ACHN (cell line): ENCODE results near the gene POLD2.

ENCODE experiments used
- DNase-seq: peaks from one replicate; pipeline ENCODE4 v3.0.0-alpha.2; 2015
- in situ Hi-C: cut with HindIII; loops from 2 replicates; pipeline ENCODE4 v1.10.0; 2017; ENCODE audit warnings: low sequenced_read_pairs, low pct_ligation_motif_present, low pct_unique_long_range_greater_than_20kb

Gene POLD2

DNA sequence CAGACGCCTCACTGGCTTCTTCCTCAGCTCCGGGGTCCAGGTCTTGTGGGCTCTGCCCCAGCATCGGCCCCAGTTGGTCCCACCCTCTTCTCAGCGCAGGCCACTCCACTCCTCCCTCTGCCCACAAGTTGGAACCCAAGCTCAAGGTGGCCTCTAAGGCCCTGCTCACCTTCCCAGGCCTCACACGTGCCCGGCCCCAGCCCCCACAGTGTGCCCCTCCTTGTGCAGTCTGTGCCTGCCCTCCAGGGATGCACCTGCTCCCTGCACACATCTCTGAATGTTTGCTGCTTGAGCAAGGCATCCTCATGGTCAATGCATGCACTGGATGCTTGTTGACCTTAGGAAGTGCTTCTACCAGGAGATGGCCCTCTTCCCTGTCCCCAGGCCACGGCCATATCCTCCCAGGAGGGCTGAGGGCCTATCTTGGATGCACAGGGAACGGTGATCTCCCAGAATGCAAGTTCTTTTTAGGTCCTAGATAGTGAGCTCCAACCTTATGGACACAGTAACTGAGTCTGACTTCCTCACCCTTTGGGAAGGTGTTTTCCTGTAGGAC, 26.9 kb downstream of the POLD2 start:
- DNase-seq, result no peak
- in situ Hi-C loops, result loop anchor here (25.0 kb wide), 1 partner anchor 116 kb away; the partner anchor contains the start of gene YKT6

DNA sequence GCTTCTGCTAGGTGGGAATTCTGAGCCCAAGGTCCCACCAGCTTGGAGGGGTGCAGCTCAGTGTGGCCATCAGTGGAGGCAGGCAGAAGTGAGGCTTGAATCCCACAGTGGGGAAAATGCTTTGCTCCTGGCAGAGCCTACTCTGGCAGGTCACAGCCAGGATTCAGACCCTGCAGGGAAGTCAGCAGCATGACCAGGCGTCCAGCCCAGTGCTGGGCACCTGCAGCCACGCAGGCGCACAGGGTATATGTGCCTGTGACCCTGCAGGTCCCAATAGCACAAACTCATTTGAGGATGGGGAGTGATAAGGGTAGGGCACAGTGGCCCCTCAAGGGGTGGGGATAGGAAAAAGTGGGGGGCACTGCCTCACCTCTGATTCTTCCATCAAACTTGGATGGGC, 27.6 kb downstream of the POLD2 start:
- DNase-seq, result no peak
- in situ Hi-C loops, result loop anchor here (25.0 kb wide), 1 partner anchor 117 kb away; the partner anchor contains the start of gene YKT6

DNA sequence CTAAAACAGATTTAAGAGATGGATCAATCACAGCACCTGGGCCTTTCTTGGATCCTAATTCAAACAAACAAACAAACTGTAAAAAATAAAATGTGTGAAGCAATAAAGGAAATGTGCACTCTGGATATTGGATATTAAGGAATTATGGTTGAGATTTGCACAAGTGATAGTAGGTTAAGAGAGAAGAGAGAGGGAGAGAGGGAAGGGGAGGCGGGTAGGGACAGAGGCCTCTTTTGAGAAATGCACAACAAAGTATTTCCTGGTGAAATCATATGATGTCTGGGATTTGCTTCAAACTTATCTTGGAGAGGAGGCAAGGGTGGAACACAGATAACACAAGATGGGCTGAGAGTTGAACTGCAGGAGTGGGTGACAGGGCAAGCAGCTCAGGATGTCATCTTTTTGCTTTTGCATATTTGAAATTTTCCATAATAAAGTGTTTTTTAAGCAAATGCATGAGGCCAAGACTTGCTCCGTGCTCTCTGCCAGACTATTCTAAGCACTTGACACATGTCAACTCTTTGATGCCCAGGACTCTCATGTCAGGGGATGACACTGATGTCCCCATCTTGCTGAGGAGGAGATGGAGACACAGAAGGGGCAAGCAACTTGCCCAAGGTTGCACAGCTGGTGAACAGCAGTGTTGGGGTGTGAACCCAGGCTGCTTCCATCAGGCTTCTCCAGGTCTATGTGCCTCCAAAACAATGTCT, 28.3 kb downstream of the POLD2 start:
- no peak for DNase-seq
- in situ Hi-C loops, result loop anchor here (25.0 kb wide), 1 partner anchor 117 kb away; the partner anchor contains the start of gene YKT6

- no peak for DNase-seq
- in situ Hi-C loops, result loop anchor here (25.0 kb wide), 1 partner anchor 118 kb away; the partner anchor contains the start of gene YKT6
Measured at GRCh38 chr7:44094365-44094764, 29.0 kb downstream of the POLD2 start.

DNA sequence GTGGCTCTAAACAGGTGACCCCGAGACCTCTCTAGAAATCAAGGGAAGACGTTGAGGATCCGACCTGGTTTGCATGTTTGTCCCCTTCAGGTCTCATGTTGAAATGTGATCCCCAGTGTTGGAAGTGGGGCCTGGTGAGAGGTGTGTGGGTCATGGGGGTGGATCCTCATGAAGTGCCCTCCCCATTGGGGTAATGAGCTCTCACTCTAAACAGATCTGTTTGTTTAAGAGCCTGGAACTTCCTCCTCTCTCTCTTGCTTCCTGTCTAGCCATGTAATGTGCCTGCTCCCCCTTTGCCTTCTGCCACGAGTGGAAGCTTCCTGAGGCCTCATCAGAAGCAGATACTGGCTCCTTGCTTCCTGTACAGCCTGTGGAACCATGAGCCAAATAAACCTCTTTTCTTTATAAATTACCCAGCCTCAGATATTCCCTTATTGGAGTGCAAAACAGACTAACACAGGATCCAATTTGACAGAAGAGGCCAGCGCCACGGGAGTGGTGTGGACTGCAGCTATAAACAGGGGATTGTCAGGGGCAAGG, 30.2 kb downstream of the POLD2 start:
- in situ Hi-C loops, result loop anchor here (25.0 kb wide), 1 partner anchor 119 kb away; the partner anchor contains the start of gene YKT6
- DNase-seq, result no peak

DNA sequence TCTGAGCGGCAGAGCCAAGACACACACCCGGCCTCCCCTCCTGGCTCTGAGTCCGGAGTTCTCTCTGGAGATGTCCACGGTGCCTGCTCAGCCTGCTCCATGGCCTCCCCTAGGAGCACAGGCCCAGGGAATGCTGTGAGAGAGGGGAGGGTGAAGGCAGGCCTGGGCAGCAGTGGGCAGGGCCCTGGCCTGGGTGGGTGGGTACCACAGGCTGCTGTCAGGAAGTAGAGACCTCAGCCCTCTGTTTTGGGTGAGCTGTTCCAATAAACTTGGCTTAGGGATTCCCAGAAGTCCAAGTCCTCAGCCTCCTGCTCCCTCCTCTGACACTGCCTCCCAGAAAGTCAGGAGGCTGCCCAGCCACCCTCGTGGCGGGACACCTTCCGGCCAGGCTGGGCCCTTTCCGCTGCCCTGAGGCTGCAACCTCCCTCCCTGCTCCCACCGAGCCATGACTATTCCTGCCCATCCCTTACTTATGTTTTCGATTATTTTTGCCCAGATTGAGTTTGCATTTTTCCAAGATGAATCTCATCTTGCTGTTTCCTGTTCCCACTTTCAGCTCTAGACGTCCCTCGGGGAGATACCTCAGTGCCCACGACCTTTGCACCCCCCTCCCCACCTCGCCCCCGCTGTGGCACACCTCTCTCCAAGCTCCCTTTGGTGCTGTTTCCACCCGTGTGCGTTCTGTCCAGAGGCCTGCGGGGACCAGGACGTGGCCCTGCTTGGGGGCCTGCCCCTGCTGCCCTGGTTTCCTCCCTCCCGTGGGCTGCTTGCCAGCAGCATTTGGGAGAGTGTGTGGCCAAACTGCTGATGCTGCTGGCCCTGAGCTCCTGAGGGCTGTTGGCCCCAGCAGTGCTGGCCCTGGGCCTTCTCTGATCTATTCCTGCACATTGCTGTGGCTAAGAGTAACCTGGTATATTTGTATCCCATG, 35.2 kb downstream of the POLD2 start:
- in situ Hi-C loops, result loop anchor here (25.0 kb wide), 1 partner anchor 124 kb away; the partner anchor contains the start of gene YKT6
- no peak for DNase-seq

DNA sequence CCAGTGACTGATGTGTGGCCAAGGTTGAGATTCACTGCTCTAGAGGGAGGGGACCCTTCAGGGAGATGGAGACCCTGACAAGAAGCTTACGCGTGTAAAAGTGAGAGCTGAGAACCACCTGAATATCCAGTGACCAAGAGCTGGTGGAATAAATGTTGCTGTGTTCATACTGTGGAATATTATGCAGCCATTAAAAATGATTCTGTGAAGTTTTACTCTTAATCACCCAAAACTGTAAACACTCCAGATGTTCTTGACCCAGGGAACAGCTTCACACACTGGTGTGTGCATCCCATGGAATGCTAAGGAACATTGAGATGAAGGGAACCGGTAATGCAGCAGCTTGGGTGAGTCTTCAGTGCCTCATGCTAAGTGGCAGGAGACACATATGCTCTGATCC, 36.7 kb downstream of the POLD2 start:
- in situ Hi-C loops, result loop anchor here (25.0 kb wide), 1 partner anchor 126 kb away; the partner anchor contains the start of gene YKT6
- DNase-seq, result no peak

DNA sequence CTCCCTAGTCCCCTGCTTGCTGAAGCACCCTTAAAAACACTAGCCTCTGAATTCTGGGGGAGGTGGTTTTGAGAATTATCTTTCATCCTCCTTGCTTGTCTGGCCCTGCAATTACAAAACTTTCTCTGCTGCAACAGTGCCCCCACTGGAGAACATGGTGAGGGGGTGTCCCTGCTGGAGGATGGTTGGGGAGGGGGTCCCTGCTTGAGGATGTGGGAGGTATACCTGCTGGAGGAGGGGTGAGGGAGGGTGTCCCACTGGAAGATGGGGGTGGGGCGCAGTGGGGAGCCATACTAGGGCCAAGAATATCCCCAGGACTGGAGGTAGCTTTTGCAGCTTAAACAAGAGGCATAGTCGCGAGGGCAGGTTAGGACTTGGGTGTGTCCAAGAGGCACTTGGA, 37.8 kb downstream of the POLD2 start:
- DNase-seq, result no peak
- in situ Hi-C loops, result loop anchor here (25.0 kb wide), 1 partner anchor 127 kb away; the partner anchor contains the start of gene YKT6

DNA sequence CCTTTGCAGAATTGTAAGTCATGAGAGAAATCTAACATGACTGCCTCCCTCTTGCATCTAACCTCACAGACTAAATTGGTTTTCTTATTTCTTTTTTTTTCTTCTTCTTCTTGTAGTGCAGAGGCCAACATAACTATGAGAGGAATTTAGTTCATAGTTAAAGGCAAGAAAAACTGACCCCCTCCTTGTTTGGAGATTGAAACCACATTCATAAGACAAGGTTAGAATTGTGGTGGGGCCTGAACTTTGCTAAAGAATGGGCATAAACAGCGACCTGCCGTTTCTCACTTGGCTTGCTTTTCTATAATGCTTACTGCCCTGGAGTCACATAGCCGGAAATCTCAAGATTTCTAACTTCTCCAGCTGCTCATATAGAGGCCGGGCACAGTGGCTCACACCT, 38.6 kb downstream of the POLD2 start:
- DNase-seq, result no peak
- in situ Hi-C loops, result loop anchor here (25.0 kb wide), 1 partner anchor 128 kb away; the partner anchor contains the start of gene YKT6

DNA sequence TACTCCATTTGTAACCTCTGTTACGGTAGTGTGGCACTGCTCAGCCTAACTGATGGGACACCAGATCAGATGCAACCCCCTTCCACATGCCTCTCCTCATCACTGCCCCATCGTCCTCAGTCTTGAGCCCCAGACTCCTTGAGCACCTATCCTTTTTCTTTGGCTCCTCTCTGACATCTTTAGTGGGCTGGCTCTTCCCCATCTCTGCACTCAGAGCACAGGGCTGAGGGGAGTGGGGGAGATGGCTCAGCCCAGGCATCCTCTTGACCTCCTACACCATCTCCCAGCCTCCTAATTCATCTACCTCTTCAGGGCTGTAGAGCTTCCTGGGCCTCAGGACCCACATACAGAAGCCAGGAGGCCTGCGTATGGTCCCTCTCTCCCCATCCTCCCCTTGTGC, 39.6 kb downstream of the POLD2 start:
- in situ Hi-C loops, result loop anchor here (25.0 kb wide), 1 partner anchor 129 kb away; the partner anchor contains the start of gene YKT6

GRCh38 chr7:44082541-44083207, 40.7 kb downstream of the POLD2 start:
- peak; percentile 100 for DNase-seq
- in situ Hi-C loops, result loop anchor here (25.0 kb wide), 1 partner anchor 130 kb away; the partner anchor contains the start of gene YKT6

More for the DNA sequence above, 39.6 kb downstream of the POLD2 start:
- DNase-seq, result no peak

GRCh38 chr7:44081266-44081748, 42.0 kb downstream of the POLD2 start:
- no peak for DNase-seq
- in situ Hi-C loops, result loop anchor here (25.0 kb wide), 1 partner anchor 131 kb away; the partner anchor contains the start of gene YKT6

- in situ Hi-C loops, result loop anchor here (25.0 kb wide), 1 partner anchor 132 kb away; the partner anchor contains the start of gene YKT6
- DNase-seq, result no peak
Measured at GRCh38 chr7:44080686-44081265, 42.6 kb downstream of the POLD2 start.

DNA sequence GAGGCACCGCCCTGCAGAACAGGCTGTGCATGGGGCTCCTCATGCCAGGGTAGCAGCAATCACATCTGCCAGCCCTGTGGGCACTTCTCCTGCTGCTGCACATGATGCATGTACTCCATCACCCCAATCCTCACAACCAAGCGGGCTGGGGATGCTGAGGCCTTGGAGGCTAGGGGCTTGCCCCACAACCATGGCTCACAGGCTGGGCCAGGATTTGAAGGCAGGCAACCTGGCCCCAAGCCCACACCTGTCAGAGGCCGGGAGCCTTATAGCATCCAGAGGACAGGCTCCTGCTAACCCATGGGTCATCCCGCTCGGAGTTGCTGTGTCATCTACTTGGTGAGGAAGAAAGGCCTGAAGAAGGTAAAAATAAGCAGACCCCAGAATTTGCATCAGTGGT, 43.2 kb downstream of the POLD2 start:
- in situ Hi-C loops, result loop anchor here (25.0 kb wide), 1 partner anchor 132 kb away; the partner anchor contains the start of gene YKT6
- DNase-seq, result no peak

DNA sequence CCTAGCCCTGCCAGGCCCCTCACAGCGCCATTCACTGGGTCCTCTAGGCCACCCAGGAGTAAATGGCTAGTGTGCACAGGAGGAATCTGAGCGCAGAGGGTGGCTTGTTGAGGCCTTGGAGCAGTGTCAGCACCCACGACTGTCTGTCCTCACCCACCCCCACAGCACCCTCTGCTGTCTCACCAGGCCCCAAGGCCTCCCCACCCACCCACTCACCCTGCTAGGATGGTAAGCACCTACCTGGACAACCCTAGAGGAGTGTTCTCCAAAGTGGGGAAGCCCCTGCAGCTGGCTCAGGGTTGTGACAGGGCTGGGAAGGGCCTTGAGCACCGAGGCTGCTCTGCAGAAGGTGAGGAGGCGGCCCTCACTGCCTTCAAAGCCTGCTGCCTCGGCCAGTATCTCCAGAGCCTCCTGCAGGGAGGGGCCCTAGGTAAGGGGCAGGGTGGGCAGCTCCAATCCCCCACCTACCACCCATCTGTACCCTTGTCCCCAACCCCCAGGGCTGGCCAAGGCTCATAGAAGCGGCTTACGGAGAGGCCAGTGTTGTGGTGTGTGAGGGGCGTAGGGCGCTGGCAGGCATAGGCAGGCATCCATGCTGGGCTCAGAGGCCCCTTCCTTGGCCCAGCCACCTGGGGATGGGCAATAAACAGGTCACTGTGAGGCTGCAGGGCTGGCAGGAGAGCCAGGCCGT, 43.9 kb downstream of the POLD2 start:
- in situ Hi-C loops, result loop anchor here (25.0 kb wide), 1 partner anchor 133 kb away; the partner anchor contains the start of gene YKT6
- DNase-seq, result no peak

GRCh38 chr7:44078521-44078920, 44.8 kb downstream of the POLD2 start:
- DNase-seq, result no peak
- in situ Hi-C loops, result loop anchor here (25.0 kb wide), 1 partner anchor 134 kb away; the partner anchor contains the start of gene YKT6
